GM10266 (cell line): ENCODE results near the gene PRR19.

ENCODE experiments used
- DNase-seq: peaks from one replicate; pipeline ENCODE4 v3.0.0; 2012; ENCODE audit errors: extremely low spot score
- TF ChIP-seq, protein P1 (sequence below): IDR thresholded peaks from 2 replicates; pipeline ENCODE4 v1.5.1; 2012; ENCODE audit warnings: mild to moderate bottlenecking, low read depth; ENCODE audit not compliant: control insufficient read depth, insufficient read depth; ENCODE audit errors: missing control alignments

PRR19 gene

GRCh38 chr19:42269478-42270345 is 32.2 kb upstream of the PRR19 start:
- no peak for DNase-seq
- TF ChIP-seq, protein P1, sequence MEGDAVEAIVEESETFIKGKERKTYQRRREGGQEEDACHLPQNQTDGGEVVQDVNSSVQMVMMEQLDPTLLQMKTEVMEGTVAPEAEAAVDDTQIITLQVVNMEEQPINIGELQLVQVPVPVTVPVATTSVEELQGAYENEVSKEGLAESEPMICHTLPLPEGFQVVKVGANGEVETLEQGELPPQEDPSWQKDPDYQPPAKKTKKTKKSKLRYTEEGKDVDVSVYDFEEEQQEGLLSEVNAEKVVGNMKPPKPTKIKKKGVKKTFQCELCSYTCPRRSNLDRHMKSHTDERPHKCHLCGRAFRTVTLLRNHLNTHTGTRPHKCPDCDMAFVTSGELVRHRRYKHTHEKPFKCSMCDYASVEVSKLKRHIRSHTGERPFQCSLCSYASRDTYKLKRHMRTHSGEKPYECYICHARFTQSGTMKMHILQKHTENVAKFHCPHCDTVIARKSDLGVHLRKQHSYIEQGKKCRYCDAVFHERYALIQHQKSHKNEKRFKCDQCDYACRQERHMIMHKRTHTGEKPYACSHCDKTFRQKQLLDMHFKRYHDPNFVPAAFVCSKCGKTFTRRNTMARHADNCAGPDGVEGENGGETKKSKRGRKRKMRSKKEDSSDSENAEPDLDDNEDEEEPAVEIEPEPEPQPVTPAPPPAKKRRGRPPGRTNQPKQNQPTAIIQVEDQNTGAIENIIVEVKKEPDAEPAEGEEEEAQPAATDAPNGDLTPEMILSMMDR = no peak

DNA sequence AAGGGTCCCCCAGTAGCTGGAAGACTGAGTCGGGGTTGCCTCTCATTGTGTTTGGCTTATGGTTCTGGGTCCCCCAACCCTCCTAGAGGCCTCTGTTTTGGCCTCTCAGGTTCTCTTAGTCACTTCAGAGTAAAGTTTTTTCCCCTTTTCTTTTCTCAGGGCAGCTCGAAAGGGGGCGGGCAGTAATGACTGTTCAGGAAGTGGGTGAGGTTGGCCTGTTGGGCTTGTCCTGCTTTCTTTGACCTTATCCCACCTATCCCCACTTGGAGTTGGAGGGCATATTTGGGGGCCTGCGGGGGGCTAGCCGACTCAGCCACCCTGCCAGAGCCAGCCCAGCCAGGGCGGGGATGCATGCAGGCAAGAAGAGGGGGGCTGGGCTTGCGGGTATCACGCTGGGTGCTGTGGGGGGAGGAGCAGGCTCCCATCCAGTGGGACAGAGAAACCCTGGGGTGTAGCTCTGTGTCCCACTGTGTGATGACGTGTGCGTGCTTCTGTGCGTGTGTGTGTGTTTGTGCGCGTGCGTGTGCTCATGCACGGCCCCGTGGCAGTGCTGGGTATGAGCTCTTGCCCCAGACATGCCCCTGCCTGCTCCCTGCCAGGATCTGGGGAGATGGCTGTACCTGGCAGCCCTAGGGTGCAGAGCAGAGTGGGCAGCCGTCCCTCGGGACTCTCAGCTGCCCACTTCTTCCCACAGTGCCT is 31.4 kb upstream of the PRR19 start:
- DNase-seq = peak; percentile 71

GRCh38 chr19:42271045-42271419 is 30.9 kb upstream of the PRR19 start:
- DNase-seq = no peak

More for the DNA sequence above, 31.4 kb upstream of the PRR19 start:
- TF ChIP-seq, protein P1 = no peak

DNA sequence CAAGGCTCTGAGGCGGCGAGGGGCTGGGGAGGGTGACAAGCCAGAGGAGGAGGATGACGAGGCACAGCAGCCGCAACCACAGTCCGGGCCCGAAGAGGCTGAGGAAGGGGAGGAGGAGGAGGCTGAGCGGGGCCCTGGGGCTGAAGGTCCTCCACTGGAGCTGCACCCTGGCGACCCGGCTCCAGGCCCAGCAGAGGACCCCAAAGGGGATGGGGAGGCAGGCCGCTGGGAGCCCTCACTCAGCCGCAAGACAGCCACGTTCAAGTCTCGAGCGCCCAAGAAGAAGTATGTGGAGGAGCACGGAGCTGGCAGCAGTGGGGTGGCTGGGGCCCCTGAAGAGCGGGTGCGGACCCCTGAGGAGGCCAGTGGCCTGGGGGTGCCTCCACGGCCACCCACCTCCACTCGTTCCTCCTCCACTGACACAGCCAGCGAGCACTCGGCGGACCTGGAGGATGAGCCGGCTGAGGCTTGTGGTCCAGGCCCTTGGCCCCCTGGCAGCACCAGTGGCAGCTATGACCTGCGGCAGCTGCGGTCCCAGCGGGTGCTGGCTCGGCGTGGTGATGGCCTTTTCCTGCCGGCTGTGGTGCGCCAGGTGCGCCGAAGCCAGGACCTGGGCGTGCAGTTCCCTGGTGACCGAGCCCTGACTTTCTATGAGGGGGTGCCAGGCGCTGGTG is 29.9 kb upstream of the PRR19 start:
- no peak for DNase-seq
- TF ChIP-seq, protein P1 = no peak

More at GRCh38 chr19:42271045-42271419, 30.9 kb upstream of the PRR19 start:
- TF ChIP-seq, protein P1 = no peak

GRCh38 chr19:42272535-42272897 is 29.4 kb upstream of the PRR19 start:
- TF ChIP-seq, protein P1 = no peak

DNA sequence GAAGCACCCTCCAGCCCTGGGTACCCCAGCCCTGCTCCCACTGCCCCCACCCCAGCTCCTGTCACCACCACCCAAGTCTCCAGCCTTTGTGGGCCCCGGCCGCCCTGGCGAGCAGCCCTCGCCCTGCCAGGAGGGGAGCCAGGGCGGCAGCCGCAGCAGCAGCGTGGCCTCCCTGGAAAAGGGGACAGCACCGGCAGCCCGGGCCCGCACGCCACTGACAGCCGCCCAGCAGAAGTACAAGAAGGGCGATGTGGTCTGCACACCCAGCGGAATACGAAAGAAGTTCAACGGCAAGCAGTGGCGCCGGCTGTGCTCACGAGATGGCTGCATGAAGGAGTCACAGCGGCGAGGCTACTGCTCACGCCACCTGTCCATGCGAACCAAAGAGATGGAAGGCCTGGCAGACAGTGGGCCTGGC is 28.9 kb upstream of the PRR19 start:
- TF ChIP-seq, protein P1 = no peak
- DNase-seq = no peak

More at GRCh38 chr19:42272535-42272897, 29.4 kb upstream of the PRR19 start:
- no peak for DNase-seq
